Measurements from ENCODE around the gene SMIM13. TPM values are rescaled to one million over a fixed set of nuclear protein-coding genes. Genes with fewer than 3 reads are reported as not detected.

SMIM13 gene
- total RNA-seq, 1 experiment from 2014 or later, result 28.1 TPM

DNA sequence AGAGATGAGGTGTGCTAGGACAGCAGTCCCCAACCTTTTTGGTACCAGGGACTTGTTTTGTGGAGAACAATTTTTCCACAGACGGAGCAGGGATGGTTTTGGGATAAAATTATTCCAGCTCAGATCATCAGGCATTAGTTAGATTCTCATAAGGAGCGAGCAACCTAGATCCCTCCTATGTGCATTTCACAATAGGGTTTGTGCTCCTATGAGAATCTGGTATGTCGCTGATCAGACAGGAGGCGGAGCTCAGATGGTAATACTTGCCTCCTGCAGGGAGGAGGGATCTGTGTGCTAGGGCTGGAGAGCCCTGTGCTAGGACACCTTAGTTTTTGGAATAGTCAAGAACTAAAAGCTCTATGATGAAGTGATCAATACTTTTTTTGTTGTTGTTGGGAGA is 2.5 kb downstream of the SMIM13 start:
- TF ChIP-seq, protein P1, sequence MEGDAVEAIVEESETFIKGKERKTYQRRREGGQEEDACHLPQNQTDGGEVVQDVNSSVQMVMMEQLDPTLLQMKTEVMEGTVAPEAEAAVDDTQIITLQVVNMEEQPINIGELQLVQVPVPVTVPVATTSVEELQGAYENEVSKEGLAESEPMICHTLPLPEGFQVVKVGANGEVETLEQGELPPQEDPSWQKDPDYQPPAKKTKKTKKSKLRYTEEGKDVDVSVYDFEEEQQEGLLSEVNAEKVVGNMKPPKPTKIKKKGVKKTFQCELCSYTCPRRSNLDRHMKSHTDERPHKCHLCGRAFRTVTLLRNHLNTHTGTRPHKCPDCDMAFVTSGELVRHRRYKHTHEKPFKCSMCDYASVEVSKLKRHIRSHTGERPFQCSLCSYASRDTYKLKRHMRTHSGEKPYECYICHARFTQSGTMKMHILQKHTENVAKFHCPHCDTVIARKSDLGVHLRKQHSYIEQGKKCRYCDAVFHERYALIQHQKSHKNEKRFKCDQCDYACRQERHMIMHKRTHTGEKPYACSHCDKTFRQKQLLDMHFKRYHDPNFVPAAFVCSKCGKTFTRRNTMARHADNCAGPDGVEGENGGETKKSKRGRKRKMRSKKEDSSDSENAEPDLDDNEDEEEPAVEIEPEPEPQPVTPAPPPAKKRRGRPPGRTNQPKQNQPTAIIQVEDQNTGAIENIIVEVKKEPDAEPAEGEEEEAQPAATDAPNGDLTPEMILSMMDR (IDR thresholded peaks at IDR 0.05; ENCODE audit: unreplicated experiment), result no peak
- Mint-ChIP-seq H3K4me1 (ENCODE audit: insufficient read depth, unreplicated experiment) (peaks cover 11% of the 10 kb centered on the region), H3K9me3 (ENCODE audit: unreplicated experiment) (no peaks in the 10 kb centered on the region), H3K27me3 (ENCODE audit: insufficient read depth, unreplicated experiment) (no peaks in the 10 kb centered on the region), H3K36me3 (ENCODE audit: insufficient read depth, unreplicated experiment) (peaks cover 6% of the 10 kb centered on the region), H3K4me3 (ENCODE audit: unreplicated experiment) (peak overlapping the region; percentile 96), H3K27ac (ENCODE audit: low read depth, unreplicated experiment) (peak overlapping the region; percentile 71)
- peak; percentile 91 for DNase-seq (ENCODE audit: unreplicated experiment)
- intact Hi-C loops (cut with micrococcal nuclease), result loop anchor here (10.0 kb wide), 1 partner anchor 479 kb away; no protein-coding TSS in a partner anchor
- no TSS peak for BruUV-seq (replicated peaks)
- ChIA-PET CTCF (interaction anchor here (0.7 to 3.1 kb wide), 6 partner anchors 19 to 486 kb away, joined by 3 to 19 read pairs (median 3); no protein-coding TSS in a partner anchor), POLR2A (interaction anchor here (0.5 to 3.2 kb wide), 17 partner anchors 8 to 915 kb away, joined by 3 to 31 read pairs (median 5); no protein-coding TSS in a partner anchor)

DNA sequence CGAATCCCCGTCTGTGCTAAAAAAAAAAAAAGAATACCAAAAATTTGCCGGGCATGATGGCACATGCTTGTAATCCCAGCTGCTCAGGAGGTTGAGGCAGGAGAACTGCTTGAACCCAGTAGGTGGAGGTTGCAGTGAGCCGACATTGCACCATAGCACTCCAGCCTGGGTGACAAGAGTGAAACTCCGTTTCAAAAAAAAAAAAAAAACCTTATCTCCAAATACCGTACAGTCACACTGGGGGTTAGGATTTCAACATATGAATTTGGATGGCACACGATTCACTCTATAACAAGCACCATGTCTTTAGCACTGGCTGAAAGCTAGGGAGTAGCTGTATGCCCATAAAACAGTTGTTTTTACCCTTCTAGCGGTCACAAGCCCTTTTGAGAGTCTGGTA is 3.8 kb downstream of the SMIM13 start:
- no TSS peak for BruUV-seq (replicated peaks)

DNA sequence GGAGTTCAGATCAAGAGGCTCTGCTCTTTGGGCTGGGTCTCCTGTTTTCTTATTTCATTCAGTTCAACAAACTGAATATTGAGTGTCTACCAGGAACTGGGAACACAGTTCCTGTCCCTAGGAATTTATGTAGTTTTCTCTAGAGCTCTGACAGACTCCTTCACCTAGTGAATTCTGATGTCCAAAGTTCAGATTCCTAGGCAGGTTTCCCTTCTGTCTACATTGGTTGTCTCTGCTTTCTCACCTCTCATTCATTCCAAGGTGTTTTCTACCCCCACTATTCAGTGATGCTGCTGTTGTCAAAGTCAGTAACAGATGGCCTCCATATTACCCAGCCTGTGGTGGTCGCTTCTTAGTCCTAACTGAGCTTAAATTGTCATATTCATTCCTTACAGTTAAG is 4.4 kb downstream of the SMIM13 start:
- no peak overlapping the region for H3K27ac Mint-ChIP-seq (ENCODE audit: low read depth, unreplicated experiment)
- H3K27me3 Mint-ChIP-seq (ENCODE audit: insufficient read depth, unreplicated experiment), result no peaks in the 10 kb centered on the region
- ChIA-PET CTCF (interaction anchor here (1.9 kb wide), 1 partner anchor 9 kb away, joined by 6 read pairs; no protein-coding TSS in a partner anchor), POLR2A (no interaction called here)
- BruUV-seq (replicated peaks), result no TSS peak
- peaks cover 6% of the 10 kb centered on the region for H3K36me3 Mint-ChIP-seq (ENCODE audit: insufficient read depth, unreplicated experiment)
- H3K4me1 Mint-ChIP-seq (ENCODE audit: insufficient read depth, unreplicated experiment), result peaks cover 12% of the 10 kb centered on the region
- H3K4me3 Mint-ChIP-seq (ENCODE audit: unreplicated experiment), result no peak overlapping the region
- DNase-seq (ENCODE audit: unreplicated experiment), result no peak
- intact Hi-C loops (cut with micrococcal nuclease), result loop anchor here (10.0 kb wide), 1 partner anchor 477 kb away; no protein-coding TSS in a partner anchor
- TF ChIP-seq, protein P1 (IDR thresholded peaks at IDR 0.05; ENCODE audit: unreplicated experiment), result no peak
- no peaks in the 10 kb centered on the region for H3K9me3 Mint-ChIP-seq (ENCODE audit: unreplicated experiment)

More for the DNA sequence above, 3.8 kb downstream of the SMIM13 start:
- Mint-ChIP-seq H3K27ac (ENCODE audit: low read depth, unreplicated experiment) (no peak overlapping the region), H3K9me3 (ENCODE audit: unreplicated experiment) (no peaks in the 10 kb centered on the region), H3K27me3 (ENCODE audit: insufficient read depth, unreplicated experiment) (no peaks in the 10 kb centered on the region), H3K4me3 (ENCODE audit: unreplicated experiment) (no peak overlapping the region), H3K36me3 (ENCODE audit: insufficient read depth, unreplicated experiment) (peaks cover 6% of the 10 kb centered on the region), H3K4me1 (ENCODE audit: insufficient read depth, unreplicated experiment) (peaks cover 13% of the 10 kb centered on the region)
- CTCF ChIA-PET, result interaction anchor here (1.9 to 3.1 kb wide), 2 partner anchors 9 to 399 kb away, joined by 6 to 19 read pairs; no protein-coding TSS in a partner anchor
- POLR2A ChIA-PET, result interaction anchor here (3.2 kb wide), 1 partner anchor 42 kb away, joined by 31 read pairs; no protein-coding TSS in a partner anchor
- no peak for DNase-seq (ENCODE audit: unreplicated experiment)
- TF ChIP-seq, protein P1 (IDR thresholded peaks at IDR 0.05; ENCODE audit: unreplicated experiment), result no peak
- intact Hi-C loops (cut with micrococcal nuclease), result loop anchor here (10.0 kb wide), 1 partner anchor 477 kb away; no protein-coding TSS in a partner anchor

DNA sequence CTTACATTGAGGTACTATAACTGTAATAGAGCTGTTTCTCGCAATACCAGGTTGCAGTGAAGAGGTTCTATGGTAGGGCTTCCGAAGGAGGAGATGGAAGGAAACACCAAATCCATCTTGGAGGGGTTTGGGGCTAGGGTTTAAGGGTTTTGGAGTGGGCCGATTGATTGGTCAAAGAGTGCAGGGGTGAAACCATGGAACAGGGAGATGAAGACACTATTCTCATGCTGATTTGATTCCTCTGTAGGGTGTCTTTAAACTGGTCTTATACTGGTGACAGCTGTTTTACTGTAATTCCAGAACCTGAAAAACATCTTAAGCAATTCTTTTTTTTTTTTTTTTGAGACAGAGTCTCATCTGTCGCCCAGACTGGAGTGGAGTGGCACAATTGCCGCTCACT is 7.8 kb downstream of the SMIM13 start:
- CTCF ChIA-PET, result interaction anchor here (1.4 kb wide), 1 partner anchor 23 kb away, joined by 5 read pairs; no protein-coding TSS in a partner anchor
- Mint-ChIP-seq H3K4me1 (ENCODE audit: insufficient read depth, unreplicated experiment) (peaks cover 12% of the 10 kb centered on the region), H3K36me3 (ENCODE audit: insufficient read depth, unreplicated experiment) (peaks cover 6% of the 10 kb centered on the region), H3K4me3 (ENCODE audit: unreplicated experiment) (no peak overlapping the region), H3K27ac (ENCODE audit: low read depth, unreplicated experiment) (no peak overlapping the region), H3K27me3 (ENCODE audit: insufficient read depth, unreplicated experiment) (no peaks in the 10 kb centered on the region), H3K9me3 (ENCODE audit: unreplicated experiment) (no peaks in the 10 kb centered on the region)
- intact Hi-C loops (cut with micrococcal nuclease), result no loop called here
- POLR2A ChIA-PET, result interaction anchor here (1.2 kb wide), 1 partner anchor 232 kb away, joined by 3 read pairs; no protein-coding TSS in a partner anchor
- TF ChIP-seq, protein P1 (IDR thresholded peaks at IDR 0.05; ENCODE audit: unreplicated experiment), result no peak
- no peak for DNase-seq (ENCODE audit: unreplicated experiment)
- BruUV-seq (replicated peaks), result no TSS peak
